Mucosa of gallbladder (tissue), 1 donor: Measurements from ENCODE around the gene TNFAIP1. TPM values are rescaled to one million over a fixed set of nuclear protein-coding genes. Genes with fewer than 3 reads are reported as not detected.

Source experiments
- DNase-seq: peaks from one replicate; pipeline ENCODE4 v3.0.0-alpha.2; 2020; ENCODE audit warnings: low spot score
- total RNA-seq: library from RNA; stranded (reverse); gene quantifications from one replicate; pipeline ENCODE4 v1.2.1, GENCODE V29; 2021
- donor health status: DM: no; HTN: no; CAD: no.

Gene TNFAIP1
- total RNA-seq, 1 donor from 2014 or later, result 60.2 TPM

DNA sequence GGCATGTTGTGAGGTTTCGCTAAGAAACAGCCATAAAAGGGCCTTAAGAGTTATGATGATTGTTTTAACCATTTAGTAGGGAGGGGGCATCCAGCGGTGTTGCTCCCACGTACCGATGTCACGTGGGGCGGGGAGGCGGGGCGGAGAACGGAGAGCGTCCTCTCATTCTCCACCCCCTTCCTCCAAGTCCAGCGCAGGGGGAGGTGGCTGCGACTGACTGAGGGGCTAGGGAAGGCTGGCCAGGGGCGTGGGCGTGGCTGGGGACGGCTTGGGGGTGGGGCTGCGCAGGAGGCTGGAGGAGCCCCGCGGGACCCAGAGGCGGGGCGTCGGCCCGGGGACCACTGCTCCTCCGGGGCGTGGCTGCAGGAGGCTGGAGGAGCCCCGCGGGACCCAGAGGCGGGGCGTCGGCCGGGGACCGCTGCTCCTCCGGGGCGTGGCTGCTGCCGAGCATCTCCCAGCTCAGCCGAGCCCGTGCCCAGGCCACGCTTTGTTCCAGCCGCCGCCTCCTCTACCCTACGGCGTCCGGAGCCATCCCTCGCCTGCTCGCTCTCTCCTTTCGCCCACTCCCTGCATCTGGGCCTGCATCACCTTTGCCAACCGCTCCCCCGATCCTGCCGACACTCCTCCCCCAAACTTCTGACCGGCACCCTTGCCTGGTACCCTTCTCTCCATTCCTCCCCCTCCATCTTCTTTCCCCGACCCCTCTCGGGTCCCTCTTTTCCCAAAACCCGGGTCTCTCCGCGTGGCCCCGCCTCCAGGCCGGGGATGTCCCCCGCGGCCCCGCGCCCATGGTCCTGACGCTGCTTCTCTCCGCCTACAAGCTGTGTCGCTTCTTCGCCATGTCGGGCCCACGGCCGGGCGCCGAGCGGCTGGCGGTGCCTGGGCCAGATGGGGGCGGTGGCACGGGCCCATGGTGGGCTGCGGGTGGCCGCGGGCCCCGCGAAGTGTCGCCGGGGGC lies 36.0 kb downstream of the TNFAIP1 start, which contains the start of gene SARM1:
Gene SARM1 (plus strand): TSS at position 450 of the 958 bp plus-strand sequence. CDS start 339 bp downstream, at position 789.
- DNase-seq, result peak; percentile 82

DNA sequence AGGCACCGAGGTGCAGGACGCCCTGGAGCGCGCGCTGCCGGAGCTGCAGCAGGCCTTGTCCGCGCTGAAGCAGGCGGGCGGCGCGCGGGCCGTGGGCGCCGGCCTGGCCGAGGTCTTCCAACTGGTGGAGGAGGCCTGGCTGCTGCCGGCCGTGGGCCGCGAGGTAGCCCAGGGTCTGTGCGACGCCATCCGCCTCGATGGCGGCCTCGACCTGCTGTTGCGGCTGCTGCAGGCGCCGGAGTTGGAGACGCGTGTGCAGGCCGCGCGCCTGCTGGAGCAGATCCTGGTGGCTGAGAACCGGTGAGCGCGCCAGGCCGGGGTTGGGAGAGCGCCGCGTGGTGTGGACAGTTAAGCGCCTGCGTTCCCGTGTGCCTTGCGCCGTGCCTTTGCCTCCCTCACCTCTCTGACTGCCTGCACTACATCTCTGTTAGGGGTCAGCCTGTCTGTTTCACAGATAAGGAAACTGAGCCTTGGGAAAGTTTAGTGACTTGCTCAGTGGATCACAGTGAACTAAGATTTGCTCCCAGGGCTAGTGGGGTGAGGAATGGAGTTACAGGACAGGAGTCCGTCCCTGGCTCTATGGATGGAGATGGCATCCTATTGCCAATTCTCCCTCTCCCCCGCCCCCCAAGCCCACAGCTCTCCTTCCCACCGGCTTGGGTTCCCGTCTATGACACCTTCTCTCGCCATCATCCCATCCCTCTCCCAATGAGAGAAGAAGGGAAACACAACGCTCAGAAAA lies 36.8 kb downstream of the TNFAIP1 start:
- no peak for DNase-seq

DNA sequence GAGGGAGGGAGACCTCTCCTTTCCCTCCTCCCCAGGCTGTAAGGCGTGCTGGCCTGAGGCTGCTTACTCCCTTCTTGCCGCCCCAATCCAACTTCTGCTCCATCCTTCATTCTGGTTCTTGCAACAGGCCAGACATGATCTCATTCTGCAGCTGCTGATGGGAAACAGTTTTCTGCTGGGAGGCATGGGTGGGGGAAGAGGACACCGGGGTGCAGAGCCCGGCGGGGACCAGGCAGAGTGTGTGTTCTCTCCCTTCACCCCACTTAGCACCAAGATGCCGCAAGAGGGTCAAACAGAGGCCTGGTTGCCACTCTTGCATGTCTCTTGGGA lies 37.3 kb downstream of the TNFAIP1 start:
- no peak for DNase-seq

GRCh38 chr17:28379814-28380801 lies 44.5 kb downstream of the TNFAIP1 start:
- DNase-seq, result peak; percentile 62

- peak; percentile 33 for DNase-seq
These were observed 45.7 kb downstream of the TNFAIP1 start for GRCh38 chr17:28381141-28381825.

- peak; percentile 75 for DNase-seq
These were observed 48.9 kb downstream of the TNFAIP1 start for GRCh38 chr17:28384281-28385036.

GRCh38 chr17:28385037-28385400 lies 49.5 kb downstream of the TNFAIP1 start:
- DNase-seq, result no peak

GRCh38 chr17:28385406-28385805 lies 49.8 kb downstream of the TNFAIP1 start:
- DNase-seq, result no peak

DNA sequence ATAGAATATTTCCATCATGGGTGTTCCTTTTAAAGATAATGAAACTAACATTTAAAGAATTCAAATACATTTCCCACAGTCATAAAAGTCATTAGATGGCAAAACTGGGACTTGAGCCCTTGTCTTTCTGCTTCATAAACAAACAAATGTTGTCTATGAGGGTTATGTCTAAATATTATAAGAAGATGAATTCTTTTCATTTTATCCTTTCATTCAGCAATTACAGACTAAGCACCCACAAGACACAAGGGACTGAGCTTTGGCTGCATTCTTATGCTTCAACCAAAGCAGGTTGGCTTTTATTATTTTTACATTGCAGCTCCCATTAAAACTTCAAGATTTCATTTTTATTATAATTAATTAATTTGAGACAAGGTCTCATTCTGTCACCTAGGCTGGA lies 50.8 kb downstream of the TNFAIP1 start:
- DNase-seq, result no peak

- DNase-seq, result no peak
These were observed 52.5 kb downstream of the TNFAIP1 start for GRCh38 chr17:28388106-28388505.

GRCh38 chr17:28390141-28390540 lies 54.6 kb downstream of the TNFAIP1 start:
- no peak for DNase-seq

GRCh38 chr17:28390563-28390962 lies 55.0 kb downstream of the TNFAIP1 start:
- DNase-seq, result no peak

DNA sequence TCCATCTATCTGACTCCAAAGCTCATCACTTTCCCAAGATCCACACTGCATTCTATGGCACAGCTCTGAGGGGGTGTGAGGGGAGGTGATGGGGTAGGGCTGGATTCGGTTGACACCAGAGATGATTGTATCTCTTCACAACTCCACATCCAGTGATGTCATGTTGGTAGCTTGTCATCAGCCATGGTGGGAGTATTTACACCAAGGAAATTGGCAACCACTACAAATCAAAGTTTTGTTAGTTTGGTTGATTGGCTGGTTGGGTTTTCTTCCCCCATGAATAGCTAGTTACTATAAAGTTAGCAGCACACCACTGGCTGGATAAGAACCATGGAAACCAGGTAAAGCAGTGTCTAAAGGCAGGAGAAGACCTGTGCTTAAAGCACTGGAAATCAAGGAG lies 55.4 kb downstream of the TNFAIP1 start:
- no peak for DNase-seq

DNA sequence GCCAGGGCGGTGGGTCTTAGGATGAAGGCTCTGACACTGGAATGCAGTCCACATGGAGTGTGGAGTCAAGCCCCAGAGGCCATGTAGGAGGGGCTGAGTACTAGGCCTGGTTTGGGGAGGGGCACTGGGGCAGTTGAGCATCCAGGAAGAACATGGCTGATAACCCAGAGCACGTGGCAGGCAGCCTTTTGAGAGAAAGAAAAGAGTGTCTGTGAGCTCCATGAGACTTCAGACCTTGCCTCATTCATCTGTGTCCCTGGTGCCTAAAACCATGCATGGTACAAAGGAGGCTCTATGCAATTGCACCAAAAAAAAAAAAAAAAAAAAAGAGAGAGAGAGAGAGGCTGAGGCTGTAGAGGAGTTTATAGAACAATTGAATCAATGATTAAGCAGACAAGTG lies 55.8 kb downstream of the TNFAIP1 start:
- no peak for DNase-seq

DNA sequence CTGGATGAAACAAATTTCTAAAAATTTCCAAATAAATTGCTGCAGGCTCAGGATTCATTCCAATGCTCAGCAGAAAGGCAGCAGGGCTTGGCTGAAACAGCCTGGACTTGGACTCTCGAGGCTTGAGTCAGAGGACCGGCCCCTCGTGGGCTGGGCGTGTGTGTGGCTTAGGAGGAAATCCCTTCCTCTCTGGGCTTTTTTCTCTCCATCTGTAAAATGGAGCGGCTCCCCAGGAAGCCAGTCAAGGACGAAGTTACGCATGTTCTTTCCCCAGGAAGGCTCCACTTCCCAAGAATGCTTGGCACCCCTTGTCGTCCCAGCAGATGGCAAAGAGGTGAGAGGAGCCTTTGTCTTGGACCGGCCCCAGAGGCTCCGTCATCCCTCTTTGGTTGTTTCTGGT lies 56.9 kb downstream of the TNFAIP1 start:
- DNase-seq, result no peak

GRCh38 chr17:28394337-28395116 lies 59.0 kb downstream of the TNFAIP1 start:
- no peak for DNase-seq

DNA sequence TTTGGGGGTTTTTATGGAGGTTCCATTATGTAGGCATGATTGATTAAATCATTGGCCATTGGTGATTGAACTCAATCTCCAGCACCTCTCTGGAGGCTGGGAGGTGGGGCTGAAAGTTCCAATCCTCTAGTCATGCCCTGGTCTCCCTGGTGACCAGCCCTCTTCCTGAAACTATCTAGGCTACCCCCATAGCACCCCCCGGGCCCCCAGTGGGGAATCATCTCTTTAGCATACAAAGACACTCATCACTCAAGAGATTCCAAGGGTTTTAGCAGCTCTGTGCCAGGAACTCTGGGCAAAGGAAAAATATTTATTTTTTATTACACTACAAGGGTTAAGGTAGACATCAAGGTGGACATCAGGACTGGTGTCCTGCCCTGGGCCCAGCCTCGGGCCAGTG lies 59.9 kb downstream of the TNFAIP1 start:
- DNase-seq, result no peak

- DNase-seq, result no peak
These were observed 60.4 kb downstream of the TNFAIP1 start for GRCh38 chr17:28395968-28396367.
